ENCODE data around the gene ATXN2L.

- TF ChIP-seq CTCF (conservative IDR thresholded peaks at IDR 0.05; ENCODE audit: low read depth in 2 of 2) (no peak), REST (IDR thresholded peaks at IDR 0.05; ENCODE audit: unreplicated experiment) (no peak), EZH2 (IDR thresholded peaks at IDR 0.05; ENCODE audit: low read depth, unreplicated experiment) (no peak), CREB1 (CRISPR knock-in tag; IDR thresholded peaks at IDR 0.05; ENCODE audit: low read depth) (no peak), JUNB (IDR thresholded peaks at IDR 0.05; ENCODE audit: unreplicated experiment) (no peak), EZH2phosphoT487 (IDR thresholded peaks at IDR 0.05; ENCODE audit: unreplicated experiment) (no peak), POLR2AphosphoS5 (IDR thresholded peaks at IDR 0.05; ENCODE audit: low read depth) (no peak), ETS1 (IDR thresholded peaks at IDR 0.05) (no peak)
Measured at GRCh38 chr16:28838558-28838918, 15.7 kb downstream of the ATXN2L start.

All from GM23338 (cell line).